Kidney epithelial cell (primary cell): ENCODE measurements around the gene PLEKHA5. TPM values are rescaled to one million over a fixed set of nuclear protein-coding genes. Genes with fewer than 3 reads are reported as not detected.

ENCODE experiments used
- DNase-seq: peaks from one replicate; pipeline ENCODE4 v3.0.0-alpha.2; 2010; ENCODE audit warnings: low read depth
- H3K27me3 ChIP-seq: 2 replicates; pipeline ENCODE4 v1.6.0; 2011; ENCODE audit warnings: low read length; ENCODE audit not compliant: control insufficient read depth, insufficient read depth
- H3K36me3 ChIP-seq: 2 replicates; pipeline ENCODE4 v1.5.1; 2011; ENCODE audit warnings: low read length; ENCODE audit not compliant: control insufficient read depth, insufficient read depth
- H3K4me3 ChIP-seq: 2 replicates; pipeline ENCODE4 v1.5.1; 2011; ENCODE audit warnings: low read depth, mild to moderate bottlenecking, control low read depth, low read length
- CTCF ChIP-seq: IDR thresholded peaks from 2 replicates; pipeline ENCODE4 v1.5.1; 2011; ENCODE audit warnings: mild to moderate bottlenecking, moderate library complexity, low read length, control low read depth, inconsistent platforms; ENCODE audit not compliant: insufficient read depth, poor library complexity, severe bottlenecking
- total RNA-seq: library from RNA; depleted of rRNA; stranded (reverse); fragments of >200 nt; gene quantifications from 2 replicates; pipeline ENCODE4 v1.2.3, GENCODE V29; 2015

PLEKHA5 gene
- total RNA-seq, 1 donor from 2014 or later: 21.9 TPM

- TF ChIP-seq CTCF: no peak
- Histone ChIP-seq H3K4me3 (no peak overlapping the region), H3K36me3 (no peaks in the 10 kb centered on the region), H3K27me3 (no peaks in the 10 kb centered on the region)
- no peak for DNase-seq
Measured at GRCh38 chr12:19190292-19191031, 60.9 kb downstream of the PLEKHA5 start.

GRCh38 chr12:19191089-19191488 lies 61.6 kb downstream of the PLEKHA5 start:
- Histone ChIP-seq H3K4me3 (no peak overlapping the region), H3K36me3 (no peaks in the 10 kb centered on the region), H3K27me3 (no peaks in the 10 kb centered on the region)
- DNase-seq: no peak
- no peak for TF ChIP-seq CTCF

GRCh38 chr12:19191563-19191962 lies 62.0 kb downstream of the PLEKHA5 start:
- no peak for TF ChIP-seq CTCF
- no peaks in the 10 kb centered on the region for H3K36me3 ChIP-seq
- no peaks in the 10 kb centered on the region for H3K27me3 ChIP-seq
- no peak overlapping the region for H3K4me3 ChIP-seq
- DNase-seq: no peak

GRCh38 chr12:19192710-19193109 lies 63.2 kb downstream of the PLEKHA5 start:
- DNase-seq: no peak
- Histone ChIP-seq H3K4me3 (no peak overlapping the region), H3K36me3 (no peaks in the 10 kb centered on the region), H3K27me3 (no peaks in the 10 kb centered on the region)
- no peak for TF ChIP-seq CTCF

- no peak for DNase-seq
- no peak for TF ChIP-seq CTCF
- no peaks in the 10 kb centered on the region for H3K36me3 ChIP-seq
- no peaks in the 10 kb centered on the region for H3K27me3 ChIP-seq
- no peak overlapping the region for H3K4me3 ChIP-seq
Measured at GRCh38 chr12:19194963-19195362, 65.4 kb downstream of the PLEKHA5 start.
